ENCODE measurements around the gene NID2.

NID2 gene

GRCh38 chr14:52046376-52046917 is 22.4 kb downstream of the NID2 start:
- Mint-ChIP-seq H3K36me3 (ENCODE audit: insufficient read depth) (no peaks in the 10 kb centered on the region), H3K9me3 (no peaks in the 10 kb centered on the region), H3K27ac (no peak overlapping the region), H3K4me1 (ENCODE audit: low read depth in 2 of 2) (peaks cover 3 to 6% of the 10 kb centered on the region in 2 donors), H3K4me3 (no peak overlapping the region), H3K27me3 (peaks cover 0 to 5% of the 10 kb centered on the region in 2 donors)
- ATAC-seq (replicated peaks) = no peak
- no peak for DNase-seq

- Mint-ChIP-seq H3K36me3 (ENCODE audit: insufficient read depth) (no peaks in the 10 kb centered on the region), H3K27me3 (peaks cover 0 to 11% of the 10 kb centered on the region in 2 donors), H3K9me3 (no peaks in the 10 kb centered on the region), H3K27ac (no peak overlapping the region), H3K4me1 (ENCODE audit: low read depth in 2 of 2) (peaks cover 3 to 6% of the 10 kb centered on the region in 2 donors), H3K4me3 (no peak overlapping the region)
- no peak for DNase-seq
- no peak for ATAC-seq (replicated peaks)
Observed at GRCh38 chr14:52044791-52045522, 23.9 kb downstream of the NID2 start.

GRCh38 chr14:52043690-52044089 is 25.2 kb downstream of the NID2 start:
- Mint-ChIP-seq H3K27ac (no peak overlapping the region), H3K4me1 (ENCODE audit: low read depth in 2 of 2) (peaks cover 3 to 6% of the 10 kb centered on the region in 2 donors), H3K9me3 (no peaks in the 10 kb centered on the region), H3K36me3 (ENCODE audit: insufficient read depth) (no peaks in the 10 kb centered on the region), H3K4me3 (no peak overlapping the region), H3K27me3 (peaks cover 0 to 22% of the 10 kb centered on the region in 2 donors)
- peak; percentile 66 for ATAC-seq (replicated peaks)
- DNase-seq = peak; percentile 15 to 31 (median 24)

DNA sequence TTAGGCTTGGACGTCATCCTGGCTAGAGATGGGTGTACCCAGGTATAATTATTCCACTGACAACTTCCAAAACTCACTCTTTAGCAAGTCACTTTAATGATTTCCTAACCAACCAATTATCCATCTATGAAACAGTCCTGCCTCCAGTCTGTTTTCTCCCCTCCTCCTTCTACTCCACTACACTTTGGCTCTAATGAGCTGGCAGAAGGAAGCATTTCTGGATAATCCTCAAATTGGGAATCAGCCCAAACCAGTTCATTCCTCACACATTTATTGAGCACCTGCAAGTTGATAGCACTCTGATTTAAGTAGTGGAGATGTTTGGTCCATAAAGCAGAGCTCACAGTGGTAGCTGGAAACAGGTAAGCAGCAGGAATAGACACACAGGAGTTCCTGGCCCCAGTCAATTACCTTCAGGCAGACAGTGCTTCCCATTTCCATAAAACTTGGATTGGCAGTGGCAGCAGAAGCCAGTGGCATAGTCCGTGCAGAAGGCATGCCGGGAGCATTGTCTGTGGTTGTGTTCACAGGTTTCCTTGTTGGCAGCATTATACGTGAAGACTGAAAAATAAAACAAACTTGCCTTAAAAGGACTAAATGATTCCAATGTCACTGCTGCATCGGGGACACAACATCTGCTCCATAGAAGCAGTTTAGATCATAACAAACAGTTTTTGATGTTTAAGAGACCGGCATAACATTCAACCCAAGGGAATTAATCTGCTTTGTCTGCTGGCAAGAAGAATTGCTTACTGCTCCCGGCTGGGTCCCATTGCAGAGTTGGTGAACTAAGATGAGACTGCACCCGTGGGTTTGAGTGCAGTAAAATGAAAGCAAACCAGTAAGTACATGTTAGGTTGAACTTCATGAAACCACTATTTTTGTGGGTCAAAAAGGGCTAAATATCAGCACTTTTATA is 26.2 kb downstream of the NID2 start:
- Mint-ChIP-seq H3K27ac (no peak overlapping the region), H3K36me3 (ENCODE audit: insufficient read depth) (no peaks in the 10 kb centered on the region), H3K4me1 (ENCODE audit: low read depth in 2 of 2) (peaks cover 3 to 6% of the 10 kb centered on the region in 2 donors), H3K4me3 (no peak overlapping the region), H3K27me3 (peaks cover 0 to 32% of the 10 kb centered on the region in 2 donors), H3K9me3 (no peaks in the 10 kb centered on the region)
- no peak for ATAC-seq (replicated peaks)
- DNase-seq = no peak

DNA sequence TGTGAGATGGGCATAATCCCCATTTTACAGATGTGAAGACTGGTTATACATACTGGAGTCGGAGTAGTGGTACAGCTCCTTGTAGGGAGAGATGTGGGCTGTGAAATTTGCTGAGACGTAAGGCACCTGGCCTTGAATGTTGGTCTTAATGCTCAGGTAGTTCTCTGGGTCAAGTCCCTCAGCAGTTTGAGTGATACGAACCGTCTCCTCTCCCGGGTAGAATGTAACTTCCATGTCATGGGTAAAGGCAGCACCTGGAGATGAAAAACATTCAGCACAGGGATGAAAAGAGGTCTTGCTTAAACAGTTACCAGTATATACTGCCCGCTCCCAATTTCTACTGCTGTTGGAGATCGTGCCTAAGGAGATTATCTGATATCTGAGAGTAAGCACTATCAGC is 28.3 kb downstream of the NID2 start:
- H3K27me3 Mint-ChIP-seq = peaks cover 0 to 36% of the 10 kb centered on the region in 2 donors
- ATAC-seq (replicated peaks) (no peak), DNase-seq (no peak)
- peaks cover 3 to 6% of the 10 kb centered on the region in 2 donors for H3K4me1 Mint-ChIP-seq (ENCODE audit: low read depth in 2 of 2)
- H3K36me3 Mint-ChIP-seq (ENCODE audit: insufficient read depth) = no peaks in the 10 kb centered on the region
- H3K4me3 Mint-ChIP-seq = no peak overlapping the region
- no peak overlapping the region for H3K27ac Mint-ChIP-seq
- peaks cover 0 to 2% of the 10 kb centered on the region in 2 donors for H3K9me3 Mint-ChIP-seq

DNA sequence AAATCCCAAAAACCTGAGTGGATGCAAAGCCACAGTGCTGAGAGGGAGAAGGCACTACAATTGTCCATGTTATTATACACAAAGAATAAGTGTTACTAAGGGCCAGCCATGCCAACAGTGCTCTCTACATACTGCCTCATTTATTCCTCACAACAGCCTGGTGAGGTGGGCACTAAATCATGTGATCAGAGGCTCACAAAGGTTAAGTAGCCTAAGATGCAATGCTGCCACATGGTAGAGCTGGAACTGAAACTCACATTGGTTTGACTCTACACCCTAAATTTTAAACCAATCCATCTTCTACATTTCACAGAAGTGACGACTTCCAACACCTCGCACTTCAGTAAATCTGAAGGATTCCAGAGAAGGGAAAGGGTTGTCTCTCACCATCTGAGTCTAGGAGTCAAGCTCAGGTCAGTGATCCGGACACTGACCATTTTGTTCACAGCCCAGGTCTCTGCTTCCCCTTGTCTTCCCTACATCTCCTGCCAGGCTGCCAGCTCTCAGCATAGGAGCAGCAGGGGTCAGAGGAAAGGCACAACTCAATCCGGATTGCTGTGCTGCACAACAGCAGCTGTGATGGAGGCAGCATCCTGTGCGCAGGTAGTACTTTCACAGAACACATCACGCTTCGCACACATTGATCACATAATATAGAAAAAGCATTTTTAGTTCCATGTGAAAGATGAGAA is 29.6 kb downstream of the NID2 start:
- H3K27me3 Mint-ChIP-seq = peaks cover 0 to 36% of the 10 kb centered on the region in 2 donors
- peaks cover 0 to 2% of the 10 kb centered on the region in 2 donors for H3K9me3 Mint-ChIP-seq
- no peaks in the 10 kb centered on the region for H3K36me3 Mint-ChIP-seq (ENCODE audit: insufficient read depth)
- peaks cover 3 to 6% of the 10 kb centered on the region in 2 donors for H3K4me1 Mint-ChIP-seq (ENCODE audit: low read depth in 2 of 2)
- no peak overlapping the region for H3K4me3 Mint-ChIP-seq
- no peak for ATAC-seq (replicated peaks)
- no peak overlapping the region for H3K27ac Mint-ChIP-seq
- DNase-seq = no peak

DNA sequence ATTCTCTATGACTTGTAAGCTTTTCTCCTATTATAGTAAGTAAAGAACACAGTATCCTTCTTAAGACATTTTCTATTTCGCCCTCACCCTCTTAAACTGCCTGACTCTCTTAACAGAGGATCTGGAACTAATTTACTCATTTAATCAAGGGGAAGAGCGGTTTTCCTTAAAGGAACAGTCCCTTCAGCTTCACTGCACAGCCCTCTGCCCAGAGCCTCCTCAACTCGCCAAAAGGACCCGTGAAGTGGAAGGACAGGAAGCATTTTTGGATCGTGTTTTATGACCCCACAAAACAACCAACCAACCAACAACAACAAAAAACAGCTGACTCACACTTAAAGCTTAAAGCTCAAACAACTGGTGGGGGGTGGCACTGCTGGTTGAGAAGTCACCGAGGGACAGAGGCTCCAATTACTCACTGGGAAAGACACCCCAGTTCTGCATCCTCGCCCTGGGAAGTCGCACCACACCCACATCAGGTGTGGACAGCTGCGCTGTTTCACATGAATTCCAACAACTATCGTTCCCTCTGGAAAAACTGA is 35.7 kb downstream of the NID2 start:
- Mint-ChIP-seq H3K27me3 (peaks cover 0 to 15% of the 10 kb centered on the region in 2 donors), H3K9me3 (peaks cover 0 to 2% of the 10 kb centered on the region in 2 donors), H3K4me3 (no peak overlapping the region), H3K4me1 (ENCODE audit: low read depth in 2 of 2) (peaks cover 0 to 2% of the 10 kb centered on the region in 2 donors), H3K27ac (no peak overlapping the region), H3K36me3 (ENCODE audit: insufficient read depth) (no peaks in the 10 kb centered on the region)
- DNase-seq = no peak
- ATAC-seq (replicated peaks) = no peak

DNA sequence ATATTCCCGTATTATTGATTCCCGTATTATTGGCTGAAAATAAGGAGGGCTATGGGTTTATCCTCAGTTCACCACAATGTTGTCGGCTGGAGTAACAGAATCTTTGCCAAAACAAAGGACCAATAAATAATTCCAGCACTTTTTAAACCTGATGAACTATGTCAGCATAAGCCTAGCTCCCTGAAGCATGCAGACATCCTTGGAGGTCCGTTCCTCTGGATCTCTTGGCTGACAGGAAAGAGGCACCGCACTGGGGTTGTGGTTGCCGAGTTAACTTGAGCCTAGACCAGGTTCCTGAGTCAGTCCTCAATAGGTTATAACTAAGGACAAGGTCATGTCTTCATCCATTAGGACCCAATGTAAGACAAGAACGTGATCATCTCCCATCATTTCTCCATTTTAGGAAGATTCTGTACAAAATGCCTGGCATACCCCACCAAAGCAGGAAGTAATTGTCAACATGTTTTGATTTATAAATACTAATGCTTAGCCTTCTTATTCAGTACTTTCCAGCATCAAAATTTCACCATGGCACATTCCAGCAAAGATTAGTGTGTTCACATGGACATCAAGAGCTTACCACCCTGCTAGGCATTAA is 36.6 kb downstream of the NID2 start:
- no peaks in the 10 kb centered on the region for H3K36me3 Mint-ChIP-seq (ENCODE audit: insufficient read depth)
- H3K27me3 Mint-ChIP-seq = peaks cover 0 to 6% of the 10 kb centered on the region in 2 donors
- no peak overlapping the region for H3K27ac Mint-ChIP-seq
- H3K4me1 Mint-ChIP-seq (ENCODE audit: low read depth in 2 of 2) = peaks cover 0 to 2% of the 10 kb centered on the region in 2 donors
- H3K9me3 Mint-ChIP-seq = peaks cover 0 to 2% of the 10 kb centered on the region in 2 donors
- no peak for DNase-seq
- H3K4me3 Mint-ChIP-seq = no peak overlapping the region
- ATAC-seq (replicated peaks) = no peak

DNA sequence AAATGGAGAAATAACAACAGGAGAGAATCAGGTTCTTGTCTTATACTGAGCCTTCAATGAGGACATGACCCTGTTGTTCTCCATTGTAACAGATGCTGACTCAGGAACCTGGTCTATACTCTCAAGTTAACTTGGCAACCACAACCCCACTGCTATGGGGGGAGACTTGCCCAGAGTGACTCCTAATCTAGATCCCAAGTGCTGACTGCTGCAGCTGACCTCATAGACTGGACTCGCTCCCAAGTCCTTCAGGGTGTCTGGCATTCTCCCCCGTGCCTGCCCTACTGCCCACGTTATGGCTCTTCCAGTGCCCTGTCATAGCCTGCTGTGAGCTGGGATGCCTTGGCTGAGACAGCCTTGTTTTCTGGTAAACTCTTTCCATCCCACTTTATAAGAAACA is 37.1 kb downstream of the NID2 start:
- Mint-ChIP-seq H3K4me3 (no peak overlapping the region), H3K36me3 (ENCODE audit: insufficient read depth) (no peaks in the 10 kb centered on the region), H3K27me3 (peaks cover 0 to 6% of the 10 kb centered on the region in 2 donors), H3K9me3 (peaks cover 0 to 2% of the 10 kb centered on the region in 2 donors), H3K4me1 (ENCODE audit: low read depth in 2 of 2) (peaks cover 0 to 2% of the 10 kb centered on the region in 2 donors), H3K27ac (no peak overlapping the region)
- DNase-seq (no peak), ATAC-seq (replicated peaks) (no peak)

DNA sequence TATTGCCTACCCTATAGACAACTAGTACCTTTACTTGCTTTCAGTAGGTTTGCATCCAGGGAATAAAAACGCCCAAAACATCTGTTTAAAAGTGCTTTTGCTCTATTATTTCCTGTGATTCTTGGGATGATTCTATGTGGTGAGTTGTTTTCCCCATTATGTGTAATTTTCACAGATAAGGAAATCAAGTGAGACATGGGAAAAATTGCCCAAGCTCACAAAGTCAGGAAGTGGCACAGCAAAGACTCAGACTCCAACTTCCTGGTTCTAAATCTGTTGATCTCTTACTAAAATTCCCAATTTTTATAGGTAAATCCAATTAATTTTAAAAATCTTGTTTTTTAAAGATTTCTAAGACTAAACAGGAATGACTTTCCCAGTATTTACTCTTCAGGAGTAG is 39.0 kb downstream of the NID2 start:
- Mint-ChIP-seq H3K27ac (no peak overlapping the region), H3K4me3 (no peak overlapping the region), H3K4me1 (ENCODE audit: low read depth in 2 of 2) (peaks cover 0 to 2% of the 10 kb centered on the region in 2 donors), H3K36me3 (ENCODE audit: insufficient read depth) (no peaks in the 10 kb centered on the region), H3K27me3 (peaks cover 0 to 6% of the 10 kb centered on the region in 2 donors), H3K9me3 (no peaks in the 10 kb centered on the region)
- DNase-seq = no peak
- ATAC-seq (replicated peaks) = no peak

GRCh38 chr14:52026901-52027300 is 42.0 kb downstream of the NID2 start:
- ATAC-seq (replicated peaks) (no peak), DNase-seq (no peak)
- H3K4me1 Mint-ChIP-seq (ENCODE audit: low read depth in 2 of 2) = peaks cover 0 to 2% of the 10 kb centered on the region in 2 donors
- no peaks in the 10 kb centered on the region for H3K36me3 Mint-ChIP-seq (ENCODE audit: insufficient read depth)
- H3K27ac Mint-ChIP-seq = no peak overlapping the region
- H3K27me3 Mint-ChIP-seq = no peaks in the 10 kb centered on the region
- no peak overlapping the region for H3K4me3 Mint-ChIP-seq
- H3K9me3 Mint-ChIP-seq = no peaks in the 10 kb centered on the region

DNA sequence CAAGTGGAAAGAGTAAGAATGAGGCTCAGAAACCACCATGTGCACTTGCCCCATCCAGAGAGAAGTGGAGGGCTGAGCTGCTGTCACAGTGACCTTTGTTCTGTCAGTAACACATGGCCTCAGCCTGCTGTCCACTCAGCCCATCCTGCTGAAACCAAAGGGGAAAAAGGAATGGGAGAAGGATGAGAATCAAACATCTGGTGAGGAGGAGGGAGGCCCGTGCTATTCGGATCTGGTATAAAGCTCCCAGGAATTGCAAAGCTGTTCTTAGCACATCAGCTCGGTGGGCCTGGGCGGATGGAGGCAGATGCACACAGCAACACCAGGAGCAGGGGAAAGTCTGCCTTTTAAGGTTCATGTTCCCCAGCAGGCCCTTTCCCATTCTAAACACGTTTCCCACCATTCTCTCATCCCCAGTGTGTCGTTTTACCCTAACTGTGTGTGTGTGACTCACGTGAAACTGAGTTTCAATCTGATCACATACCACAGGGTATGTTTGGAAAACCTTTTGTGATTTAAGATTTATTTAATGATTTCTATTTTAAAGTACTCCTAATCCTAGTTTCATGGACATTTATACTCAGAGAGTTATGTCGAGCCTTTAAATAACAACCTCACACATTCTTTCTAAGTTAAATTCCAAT is 42.7 kb downstream of the NID2 start:
- Mint-ChIP-seq H3K4me1 (ENCODE audit: low read depth in 2 of 2) (peaks cover 2 to 5% of the 10 kb centered on the region in 2 donors), H3K27ac (no peak overlapping the region), H3K9me3 (no peaks in the 10 kb centered on the region), H3K4me3 (no peak overlapping the region), H3K36me3 (ENCODE audit: insufficient read depth) (no peaks in the 10 kb centered on the region), H3K27me3 (no peaks in the 10 kb centered on the region)
- DNase-seq (no peak), ATAC-seq (replicated peaks) (no peak)
